Lower lobe of right lung (tissue), 2 donors: ENCODE results near the gene TMEM212. TPM values are rescaled to one million over a fixed set of nuclear protein-coding genes. Genes with fewer than 3 reads are reported as not detected.
A peak's percentile ranks its signal among the peaks of the same experiment; 100 is the strongest.

Experiments
- ATAC-seq, 2 donors: fragments of 200-7000 bp; cut with Tn5 transposase; one replicate each; pipeline ENCODE4 v1.9.1; 2020 to 2022; ENCODE audit warnings: mild to moderate bottlenecking in 2 of 2, moderate library complexity in 2 of 2
- DNase-seq: peaks from one replicate; pipeline ENCODE4 v3.0.0-alpha.2; 2020
- H3K27ac ChIP-seq: fragments of 200-600 bp; one replicate; pipeline ENCODE4 v1.8.0; 2022
- H3K27me3 ChIP-seq: fragments of 200-600 bp; one replicate; pipeline ENCODE4 v1.8.0; 2022; ENCODE audit warnings: low read depth
- H3K36me3 ChIP-seq: fragments of 200-600 bp; one replicate; pipeline ENCODE4 v1.8.0; 2022; ENCODE audit warnings: mild to moderate bottlenecking
- H3K4me1 ChIP-seq: fragments of 200-600 bp; one replicate; pipeline ENCODE4 v1.8.0; 2022
- H3K4me3 ChIP-seq: fragments of 200-600 bp; one replicate; pipeline ENCODE4 v1.8.0; 2022; ENCODE audit warnings: mild to moderate bottlenecking
- H3K9me3 ChIP-seq: fragments of 200-600 bp; one replicate; pipeline ENCODE4 v1.8.0; 2022
- intact Hi-C: fragments of 100-400 bp; cut with DNase I; formaldehyde crosslinking; loops from one replicate; pipeline ENCODE4 v1.11.0; 2022
- total RNA-seq: library from RNA; stranded (reverse); fragmentation: NEBNext Ultra II Directional; extraction: Animal tissue kit (Norgen Biotek cat#: 25700); gene quantifications from one replicate; pipeline ENCODE4 v1.2.1, GENCODE V29; 2021
- TF ChIP-seq, protein P1 (sequence below): fragments of 200-600 bp; IDR thresholded peaks from one replicate; pipeline ENCODE4 v1.8.0; 2022; ENCODE audit warnings: antibody characterized with exemption, mild to moderate bottlenecking
- donor health status: DM: no; HTN: yes; CAD: no; lungs with severe emphysema.

TMEM212 gene
- total RNA-seq, 1 donor from 2014 or later = 5.2 TPM

GRCh38 chr3:171836855-171837254 is 6.3 kb upstream of the TMEM212 start:
- Histone ChIP-seq H3K27me3 (no peaks in the 10 kb centered on the region), H3K4me1 (peaks cover 49% of the 10 kb centered on the region), H3K4me3 (no peak overlapping the region), H3K27ac (no peak overlapping the region), H3K9me3 (no peaks in the 10 kb centered on the region), H3K36me3 (no peaks in the 10 kb centered on the region)
- DNase-seq (no peak), ATAC-seq (no peak)
- intact Hi-C loops = no loop called here
- TF ChIP-seq, protein P1, sequence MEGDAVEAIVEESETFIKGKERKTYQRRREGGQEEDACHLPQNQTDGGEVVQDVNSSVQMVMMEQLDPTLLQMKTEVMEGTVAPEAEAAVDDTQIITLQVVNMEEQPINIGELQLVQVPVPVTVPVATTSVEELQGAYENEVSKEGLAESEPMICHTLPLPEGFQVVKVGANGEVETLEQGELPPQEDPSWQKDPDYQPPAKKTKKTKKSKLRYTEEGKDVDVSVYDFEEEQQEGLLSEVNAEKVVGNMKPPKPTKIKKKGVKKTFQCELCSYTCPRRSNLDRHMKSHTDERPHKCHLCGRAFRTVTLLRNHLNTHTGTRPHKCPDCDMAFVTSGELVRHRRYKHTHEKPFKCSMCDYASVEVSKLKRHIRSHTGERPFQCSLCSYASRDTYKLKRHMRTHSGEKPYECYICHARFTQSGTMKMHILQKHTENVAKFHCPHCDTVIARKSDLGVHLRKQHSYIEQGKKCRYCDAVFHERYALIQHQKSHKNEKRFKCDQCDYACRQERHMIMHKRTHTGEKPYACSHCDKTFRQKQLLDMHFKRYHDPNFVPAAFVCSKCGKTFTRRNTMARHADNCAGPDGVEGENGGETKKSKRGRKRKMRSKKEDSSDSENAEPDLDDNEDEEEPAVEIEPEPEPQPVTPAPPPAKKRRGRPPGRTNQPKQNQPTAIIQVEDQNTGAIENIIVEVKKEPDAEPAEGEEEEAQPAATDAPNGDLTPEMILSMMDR = no peak

DNA sequence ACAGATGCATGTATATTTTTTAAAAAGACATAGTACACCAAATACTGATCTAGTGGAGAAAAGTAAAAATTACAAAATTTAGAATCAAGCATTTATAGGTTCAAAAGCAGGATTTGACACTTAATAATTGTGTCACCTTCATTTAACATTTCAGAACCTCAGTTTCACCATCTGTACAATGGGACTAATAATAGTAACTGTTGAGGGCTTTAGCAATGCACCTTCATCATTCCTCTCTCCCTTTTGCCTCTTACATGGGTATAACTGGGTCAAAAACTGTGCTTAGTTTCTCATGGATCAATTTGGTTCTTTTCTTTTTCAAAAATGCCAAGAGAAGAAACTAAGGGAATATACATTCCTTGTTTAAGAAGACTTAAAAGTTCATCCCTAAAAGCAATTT is 5.5 kb upstream of the TMEM212 start:
- Histone ChIP-seq H3K27me3 (no peaks in the 10 kb centered on the region), H3K4me1 (peaks cover 57% of the 10 kb centered on the region), H3K9me3 (no peaks in the 10 kb centered on the region), H3K4me3 (no peak overlapping the region), H3K27ac (no peak overlapping the region), H3K36me3 (no peaks in the 10 kb centered on the region)
- no peak for DNase-seq
- no peak for ATAC-seq
- TF ChIP-seq, protein P1 = no peak
- intact Hi-C loops = no loop called here

- intact Hi-C loops = no loop called here
- H3K27me3 ChIP-seq = no peaks in the 10 kb centered on the region
- H3K4me3 ChIP-seq = peak overlapping the region; percentile 4
- ATAC-seq = peak; percentile 35 to 70
- TF ChIP-seq, protein P1 = peak; percentile 9
- no peak overlapping the region for H3K27ac ChIP-seq
- no peak for DNase-seq
- H3K4me1 ChIP-seq = peaks cover 57% of the 10 kb centered on the region
- H3K9me3 ChIP-seq = no peaks in the 10 kb centered on the region
- no peaks in the 10 kb centered on the region for H3K36me3 ChIP-seq
Observed at GRCh38 chr3:171838218-171838720, 4.9 kb upstream of the TMEM212 start.

DNA sequence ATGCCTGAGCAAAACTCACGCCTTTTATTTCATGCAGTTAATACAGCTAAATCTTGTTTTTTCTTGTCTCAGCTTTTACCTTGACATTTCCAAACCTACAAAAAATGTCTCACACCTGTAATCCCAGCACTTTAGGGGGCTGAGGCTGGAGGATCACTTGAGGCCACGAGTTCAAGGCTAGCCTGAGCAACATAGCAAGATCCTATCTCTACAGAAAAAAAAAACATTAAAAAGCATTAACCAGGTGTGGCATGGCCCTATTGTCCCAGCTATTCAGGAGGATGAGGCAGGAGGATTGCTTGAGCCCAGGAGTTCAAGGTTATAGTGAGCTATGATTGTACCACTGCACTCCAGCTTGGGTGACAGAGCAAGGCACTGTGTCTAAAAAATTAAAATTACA is 3.9 kb upstream of the TMEM212 start:
- H3K27me3 ChIP-seq = no peaks in the 10 kb centered on the region
- no peaks in the 10 kb centered on the region for H3K9me3 ChIP-seq
- H3K27ac ChIP-seq = no peak overlapping the region
- peaks cover 47% of the 10 kb centered on the region for H3K4me1 ChIP-seq
- DNase-seq (no peak), ATAC-seq (no peak)
- H3K4me3 ChIP-seq = no peak overlapping the region
- no peaks in the 10 kb centered on the region for H3K36me3 ChIP-seq
- intact Hi-C loops = no loop called here
- TF ChIP-seq, protein P1 = no peak

DNA sequence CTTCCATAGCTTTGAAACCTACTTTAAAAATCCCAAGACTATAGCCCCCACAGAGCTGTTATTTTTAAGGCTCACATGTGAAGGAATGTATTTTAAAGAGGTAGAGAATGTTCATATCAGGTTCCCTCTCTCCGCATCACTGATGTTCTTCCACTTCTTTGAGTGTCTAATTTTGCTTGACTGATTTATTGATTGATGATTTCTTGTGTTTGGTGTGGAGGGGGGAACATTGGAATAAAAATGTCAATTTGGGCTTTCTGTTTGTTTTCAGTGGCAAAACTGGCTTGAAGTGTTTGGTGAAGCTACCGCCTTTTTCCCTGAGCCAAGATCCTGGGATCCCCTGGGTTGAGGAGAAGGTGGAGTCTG is 2.7 kb upstream of the TMEM212 start:
- peaks cover 36% of the 10 kb centered on the region for H3K4me1 ChIP-seq
- TF ChIP-seq, protein P1 = no peak
- ATAC-seq = no peak
- no peaks in the 10 kb centered on the region for H3K9me3 ChIP-seq
- no peak overlapping the region for H3K27ac ChIP-seq
- no peak overlapping the region for H3K4me3 ChIP-seq
- H3K27me3 ChIP-seq = no peaks in the 10 kb centered on the region
- H3K36me3 ChIP-seq = no peaks in the 10 kb centered on the region
- intact Hi-C loops = no loop called here
- DNase-seq = no peak
